Measurements from ENCODE around the gene CYP4A22.
"Not testable (repeated sequence)": the region's sequence is repeated elsewhere in the genome, so short reads cannot be mapped to it uniquely, and the experiment has no call there.

The CYP4A22 gene

DNA sequence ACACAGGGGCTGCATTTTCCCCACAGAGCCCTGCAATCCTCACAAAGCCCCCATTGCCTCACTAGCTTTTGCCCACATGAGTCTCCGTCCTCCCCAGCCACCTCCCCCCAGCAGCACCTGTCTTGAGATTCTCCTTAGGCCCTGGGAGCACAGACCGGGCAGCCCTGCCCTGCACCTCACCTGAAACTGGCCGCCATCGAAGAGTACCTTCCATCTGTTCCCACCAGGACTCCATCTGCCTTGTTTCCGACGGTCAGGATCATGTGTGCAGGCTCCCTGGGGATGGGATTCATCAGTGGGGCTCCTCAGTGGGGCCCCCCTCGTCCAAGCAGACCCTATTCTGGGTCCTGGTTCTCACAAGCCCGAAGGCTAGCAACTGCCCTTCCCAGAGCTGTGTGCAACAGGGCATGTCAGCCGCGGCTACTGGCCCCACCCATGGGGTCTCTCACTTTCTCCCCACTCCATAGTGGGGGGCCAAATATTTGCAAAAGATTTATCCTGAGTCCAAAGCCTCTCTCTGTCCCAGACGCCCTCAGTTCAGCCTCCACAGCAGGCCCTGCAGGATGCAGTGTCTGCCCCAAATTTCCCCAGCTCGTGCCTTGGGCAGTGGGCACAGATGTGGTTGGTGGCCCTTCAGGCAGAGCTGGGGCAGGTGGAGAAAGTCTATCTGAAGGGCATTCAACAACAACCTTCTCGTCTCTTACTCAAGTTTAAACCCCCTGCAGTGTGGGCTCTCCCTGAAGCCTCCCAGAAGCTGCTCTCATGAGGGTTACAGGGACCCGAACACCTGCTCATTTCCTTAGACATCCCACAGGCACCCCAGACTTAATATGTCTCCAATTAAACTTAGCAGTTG is 47.8 kb downstream of the CYP4A22 start:
- DNase-seq (ENCODE audit: low read depth): no peak

DNA sequence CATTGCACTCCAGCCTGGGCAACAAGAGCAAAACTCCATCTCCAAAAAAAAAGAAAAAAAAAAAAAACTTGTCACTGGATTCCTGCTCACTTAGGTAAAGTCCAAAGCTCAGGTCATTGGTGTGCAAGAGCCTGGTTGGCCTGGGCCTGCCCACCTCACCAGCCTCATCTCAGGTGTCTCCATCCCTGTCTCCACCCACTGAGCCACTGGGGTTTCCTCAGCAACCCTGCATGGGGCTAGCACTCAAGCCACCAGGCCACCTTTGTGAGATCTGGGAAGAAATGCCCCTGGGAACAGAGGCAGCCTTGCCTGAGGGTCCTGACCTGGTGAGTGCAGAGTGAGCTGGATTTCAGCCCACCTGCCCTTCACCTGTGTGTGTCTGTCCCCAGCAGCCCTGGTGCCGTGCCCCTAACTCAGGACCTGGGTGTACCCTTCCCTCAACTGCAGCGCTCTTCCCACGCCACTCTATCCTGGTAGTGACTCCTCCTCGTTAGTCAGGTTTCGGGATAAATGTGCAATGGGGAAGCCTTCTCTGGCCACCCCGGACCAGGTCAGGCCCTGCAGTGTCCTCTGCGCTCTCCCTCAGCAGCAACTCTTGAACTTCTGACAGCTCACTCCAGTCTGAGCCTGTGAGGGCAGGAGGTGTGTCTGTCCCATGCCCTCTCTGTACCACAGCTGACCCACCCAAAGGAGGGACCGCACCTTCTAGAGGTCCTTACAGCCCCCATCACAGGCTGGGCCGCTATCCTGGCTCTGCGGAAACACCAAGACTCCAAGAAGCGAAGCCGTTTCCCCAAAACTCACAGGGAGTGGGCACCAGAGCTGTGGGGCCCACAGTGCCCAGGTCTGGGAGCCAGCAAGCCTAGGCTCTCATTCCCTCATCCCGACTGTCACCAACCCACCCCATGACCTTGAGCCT is 49.3 kb downstream of the CYP4A22 start:
- no peak for DNase-seq (ENCODE audit: low read depth)

DNA sequence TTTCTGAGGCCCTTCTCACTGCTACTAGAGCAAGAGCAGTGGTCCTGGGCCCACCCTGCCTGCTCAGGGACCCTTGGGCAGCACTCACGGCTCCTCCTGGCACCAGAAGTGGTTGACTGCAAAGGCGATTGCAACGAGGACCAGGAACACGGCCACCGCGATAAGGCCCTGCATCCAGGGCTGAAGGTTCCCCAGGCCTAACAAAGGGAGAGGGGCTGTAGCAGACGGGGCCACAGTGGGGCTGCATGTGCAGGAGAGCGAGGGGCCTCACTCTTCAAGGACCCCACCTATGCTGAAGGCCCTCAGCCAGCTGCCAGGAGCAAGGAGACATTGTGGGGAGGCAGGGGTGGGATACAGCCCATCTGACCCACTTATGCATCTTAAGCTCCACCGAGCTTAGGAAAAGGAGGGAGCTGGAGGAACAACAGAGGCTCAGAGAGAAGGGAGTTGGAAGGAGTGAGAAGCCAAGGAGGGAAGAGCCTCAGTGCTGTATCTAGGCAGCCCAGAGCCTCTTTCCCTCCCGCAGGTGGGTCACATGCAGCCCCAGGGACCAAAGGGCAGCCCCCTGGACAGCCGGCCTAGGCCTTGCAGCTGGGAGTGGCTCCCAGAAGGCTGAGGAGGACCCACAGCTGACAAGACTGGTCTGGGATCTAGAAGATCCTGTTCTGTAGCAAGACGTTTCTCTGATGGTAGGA is 50.1 kb downstream of the CYP4A22 start:
- DNase-seq (ENCODE audit: low read depth): no peak

DNA sequence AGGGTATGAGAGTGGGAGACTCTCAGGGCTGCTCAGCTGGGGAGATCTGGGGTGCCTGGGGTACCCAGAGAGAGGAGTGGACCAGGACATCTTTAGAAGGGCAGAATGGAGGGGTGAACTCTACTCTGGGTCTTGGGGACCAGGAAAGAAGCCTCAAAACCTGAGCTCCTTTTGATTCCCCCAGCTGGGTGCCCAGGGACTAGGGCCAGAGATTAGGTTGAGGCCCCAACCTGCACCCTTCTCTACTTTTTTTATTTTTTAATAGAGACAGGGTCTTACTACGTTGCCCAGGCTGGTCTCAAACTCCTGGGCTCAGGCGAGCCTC is 50.6 kb downstream of the CYP4A22 start:
- no peak for DNase-seq (ENCODE audit: low read depth)

DNA sequence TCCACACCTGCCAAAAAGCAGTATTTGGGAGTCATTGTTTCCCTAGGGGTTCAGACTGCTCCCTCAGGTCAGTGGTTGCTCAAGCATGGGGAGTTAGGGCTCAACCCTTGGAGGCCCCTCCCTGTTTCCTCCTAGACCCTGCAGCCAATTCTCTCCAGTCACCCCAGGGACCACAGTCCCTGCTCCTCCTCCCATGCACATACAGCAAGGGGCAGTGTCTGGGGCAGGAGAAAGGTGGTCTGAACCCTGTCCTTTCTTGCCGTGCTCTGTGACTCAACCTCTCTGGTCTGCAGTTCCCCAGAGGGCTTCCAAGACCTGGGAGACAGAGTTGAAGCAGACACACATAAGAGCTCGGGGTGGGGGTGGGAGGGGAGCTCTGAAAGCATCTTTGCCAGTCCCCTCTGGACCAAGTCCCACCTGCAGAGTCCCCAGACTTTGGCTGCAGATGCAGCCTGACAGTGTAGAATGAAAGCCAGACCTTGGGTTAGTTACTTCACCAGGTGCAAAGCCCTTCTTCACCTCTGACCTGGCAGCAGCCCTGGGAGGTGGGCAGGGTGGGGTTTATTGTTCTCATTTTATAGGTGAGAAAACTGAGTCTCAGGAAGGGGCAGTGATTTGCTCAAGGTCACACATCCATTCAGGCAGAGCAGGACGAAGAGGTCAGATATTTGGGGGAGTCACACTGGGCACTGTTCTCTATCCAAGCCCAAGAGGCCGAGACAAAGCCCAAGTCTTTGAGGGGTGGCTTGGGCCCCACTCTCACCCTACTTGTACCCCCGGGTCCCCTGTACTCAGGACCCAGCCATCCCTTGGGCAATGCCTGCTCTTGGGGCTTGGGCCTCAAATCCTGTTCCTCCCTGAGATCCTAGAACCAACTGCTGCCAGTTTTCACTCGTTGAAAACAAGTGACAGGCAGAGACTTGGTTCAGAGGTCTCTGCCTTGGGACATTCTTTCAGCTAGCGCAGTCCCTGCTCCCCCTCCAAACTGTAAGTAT is 51.8 kb downstream of the CYP4A22 start:
- no peak for DNase-seq (ENCODE audit: low read depth)

DNA sequence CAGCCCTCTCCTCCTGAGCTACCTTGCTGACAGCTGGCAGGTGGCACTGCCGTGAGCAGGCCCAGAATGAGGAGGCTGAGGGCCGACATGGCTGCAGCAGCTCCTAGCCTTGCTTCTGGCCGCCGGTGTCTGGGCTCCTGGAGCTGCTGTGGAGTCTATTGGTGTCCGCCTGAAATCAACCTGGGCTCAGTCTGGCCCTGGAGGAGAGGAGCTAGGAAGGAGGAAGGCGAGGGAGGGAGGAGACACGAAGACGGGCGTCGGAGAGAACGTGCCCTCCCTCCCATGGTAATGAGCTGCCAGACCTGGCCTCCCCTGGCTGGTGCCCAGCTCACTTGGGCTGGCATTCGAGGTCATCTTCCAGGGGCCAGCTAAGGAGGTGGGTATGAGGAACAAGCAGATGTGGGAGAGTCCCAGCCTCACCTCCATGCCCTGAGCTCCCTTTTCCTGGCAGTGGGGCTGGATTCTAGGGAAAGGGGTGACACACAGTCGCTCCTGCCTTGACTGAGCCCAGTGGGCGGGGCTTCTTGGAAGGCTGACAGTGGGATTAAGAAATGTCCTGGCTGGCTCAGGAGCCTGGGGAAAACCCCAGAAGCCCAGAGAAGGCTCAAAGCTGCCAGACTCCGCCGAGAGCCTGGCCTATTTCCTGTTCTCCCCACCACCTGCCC is 52.7 kb downstream of the CYP4A22 start, which contains the start of gene PDZK1IP1:
Gene PDZK1IP1, minus strand, starts transcription at position 193 of the 665 bp plus-strand sequence. Its CDS starts 104 bp downstream, at position 89.
- peak; percentile 76 for DNase-seq (ENCODE audit: low read depth)

DNA sequence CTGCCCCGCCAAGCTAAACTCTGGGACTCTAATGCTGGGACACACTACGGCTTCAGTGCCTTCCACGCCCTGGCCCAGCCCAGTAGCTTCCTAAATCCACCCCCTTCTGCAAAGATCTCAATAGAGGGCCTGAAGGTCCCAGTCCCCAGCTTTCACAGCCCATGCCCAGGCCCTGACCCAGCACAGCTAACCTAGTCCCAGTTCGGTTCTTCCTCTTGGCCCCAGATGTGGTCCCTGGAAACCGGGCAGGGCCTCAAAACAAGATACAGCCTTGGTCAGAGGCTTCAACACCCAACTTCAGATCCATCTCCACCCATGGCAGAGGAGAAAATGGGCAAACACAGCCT is 53.2 kb downstream of the CYP4A22 start:
- no peak for DNase-seq (ENCODE audit: low read depth)

DNA sequence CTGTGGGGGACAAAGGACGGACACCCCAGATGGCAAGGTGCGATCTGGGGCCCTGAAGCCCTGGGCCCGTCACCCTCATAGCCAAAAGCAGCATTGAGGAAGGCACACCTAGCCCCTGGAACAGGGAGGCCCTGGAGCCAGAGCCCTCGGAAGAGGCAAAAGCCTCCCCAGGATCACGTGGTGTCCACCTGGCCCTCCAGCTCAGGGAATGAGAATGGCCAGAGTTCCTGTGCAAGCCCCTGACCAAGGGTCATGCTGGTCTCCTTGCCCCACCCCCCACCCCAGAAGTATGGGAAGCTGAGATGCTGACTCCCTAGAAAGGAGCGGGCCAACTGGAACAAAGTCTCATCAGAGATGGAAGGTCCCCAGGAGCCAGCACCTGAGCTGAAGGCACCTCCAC is 53.6 kb downstream of the CYP4A22 start:
- no peak for DNase-seq (ENCODE audit: low read depth)

DNA sequence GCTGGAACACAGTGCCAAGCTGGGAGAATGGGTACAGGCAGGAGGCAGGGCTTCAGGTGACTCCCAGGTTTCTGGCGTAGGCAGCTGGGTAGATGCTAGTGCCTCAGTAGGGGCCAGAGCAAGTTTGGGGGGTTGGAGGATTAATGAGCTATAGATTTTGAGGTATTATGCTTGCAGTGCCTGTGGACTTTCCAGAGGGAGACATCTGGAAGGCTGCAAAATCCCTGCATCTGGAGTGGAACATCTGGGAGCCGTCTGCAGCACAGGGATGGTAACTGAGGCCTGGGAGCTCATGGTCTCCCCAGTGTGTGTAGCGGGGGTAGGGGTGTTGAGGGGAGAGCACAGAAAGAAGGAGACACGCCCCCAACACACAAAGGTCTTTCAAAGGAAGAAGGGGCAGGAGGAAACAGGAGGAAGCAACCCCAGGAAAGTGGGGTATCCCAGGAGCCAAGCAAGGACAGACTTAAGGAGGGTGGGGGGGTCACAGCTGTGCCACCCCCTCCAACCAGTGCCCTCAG is 54.8 kb downstream of the CYP4A22 start:
- DNase-seq (ENCODE audit: low read depth): no peak

DNA sequence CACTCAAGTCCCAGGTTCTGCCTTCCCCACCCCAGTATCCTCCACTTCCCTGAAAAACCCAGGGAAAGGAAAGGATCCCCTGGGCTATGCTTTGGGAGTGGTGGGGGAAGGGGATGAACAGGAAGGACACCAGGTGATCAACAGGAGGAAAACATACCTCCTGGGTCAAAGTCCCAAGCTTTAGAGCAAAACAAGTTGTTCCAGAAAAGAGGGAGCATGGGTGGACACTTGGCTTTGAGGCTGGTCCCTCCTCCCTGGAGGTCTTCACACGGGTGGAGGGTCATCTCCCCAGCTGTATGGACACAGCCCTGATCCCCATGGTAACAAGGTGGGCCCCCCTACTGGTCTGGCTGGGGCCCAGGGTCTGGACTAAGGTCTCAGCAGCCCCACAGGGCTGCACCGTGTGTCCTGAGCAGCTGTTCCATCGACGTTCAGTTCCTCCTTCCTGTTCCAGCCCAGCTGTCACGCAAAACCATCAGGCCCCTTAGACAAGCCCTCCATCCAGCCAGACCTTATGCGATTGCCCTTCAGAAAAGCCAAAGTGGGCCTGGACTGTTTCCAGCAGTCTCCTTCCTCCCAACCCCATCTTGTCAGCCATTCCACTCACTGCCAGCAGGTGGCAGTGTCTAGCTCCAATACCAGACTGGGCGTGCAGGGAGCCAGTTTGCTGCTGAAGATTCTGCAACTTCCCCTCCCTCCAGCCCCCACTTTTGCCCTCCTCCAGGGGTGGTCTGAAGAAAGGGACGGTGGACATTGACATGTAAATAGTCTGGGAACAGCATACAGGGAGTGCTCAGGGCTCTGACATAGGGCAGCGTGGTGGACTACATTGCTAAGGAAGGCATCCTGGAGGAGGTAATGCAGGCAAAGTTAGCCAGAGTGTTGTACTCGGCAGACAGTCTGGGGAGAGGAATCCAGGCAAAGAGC is 55.5 kb downstream of the CYP4A22 start:
- peak; percentile 37 for DNase-seq (ENCODE audit: low read depth)

DNA sequence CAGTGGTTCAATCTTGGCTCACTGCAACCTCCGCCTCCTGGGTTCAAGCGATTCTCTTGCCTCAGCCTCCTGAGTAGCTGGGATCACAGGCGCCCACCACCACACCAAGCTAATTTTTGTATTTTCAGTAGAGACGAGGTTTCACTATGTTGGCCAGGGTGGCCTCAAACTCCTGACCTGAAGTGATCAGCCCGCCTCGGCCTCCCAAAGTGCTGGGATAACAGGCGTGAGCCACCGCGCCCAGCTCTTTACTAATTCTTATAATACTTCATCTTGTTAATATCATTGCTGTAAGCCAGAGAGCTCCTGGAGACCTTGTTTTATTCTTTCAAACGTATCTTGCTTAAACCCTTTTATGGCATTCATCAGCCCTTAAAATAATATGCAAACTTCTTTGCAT is 56.3 kb downstream of the CYP4A22 start:
- not testable (repeated sequence) for DNase-seq (ENCODE audit: low read depth)

DNA sequence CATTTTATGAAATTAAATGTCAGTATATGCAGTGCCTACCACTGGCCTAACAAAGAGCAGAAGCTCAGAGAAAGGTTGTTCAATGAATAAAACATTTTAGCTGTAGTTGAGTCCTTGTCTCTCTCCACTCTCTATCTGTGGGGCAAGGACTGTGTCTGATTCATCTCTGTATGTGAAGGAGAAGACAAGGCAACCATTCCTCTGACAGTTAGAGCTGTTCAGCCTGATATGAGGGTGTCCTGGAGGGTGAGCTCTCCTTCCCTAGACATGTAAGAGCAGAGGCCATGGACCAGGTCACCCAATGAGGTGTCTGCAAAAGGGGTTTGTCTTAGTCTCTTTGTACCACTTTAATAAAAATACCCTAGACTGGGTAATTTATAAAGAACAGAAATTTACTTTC is 57.1 kb downstream of the CYP4A22 start:
- DNase-seq (ENCODE audit: low read depth): no peak

DNA sequence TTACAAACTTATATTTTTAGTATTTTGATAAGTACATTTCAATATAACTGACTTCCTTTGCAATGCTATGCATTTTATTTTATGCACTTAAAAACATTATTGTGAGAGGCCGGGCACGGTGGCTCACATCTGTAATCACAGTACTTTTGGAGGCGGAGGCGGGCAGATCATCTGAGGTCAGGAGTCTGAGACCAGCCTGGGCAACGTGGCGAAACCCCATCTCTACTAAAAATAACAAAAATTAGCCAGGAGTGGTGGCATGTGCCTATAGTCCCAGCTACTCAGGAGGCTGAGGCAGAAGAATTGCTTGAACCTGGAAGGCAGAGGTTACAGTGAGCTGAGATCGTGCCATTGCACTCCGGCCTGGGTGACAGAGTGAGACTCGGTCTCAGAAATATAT is 58.7 kb downstream of the CYP4A22 start:
- DNase-seq (ENCODE audit: low read depth): not testable (repeated sequence)

DNA sequence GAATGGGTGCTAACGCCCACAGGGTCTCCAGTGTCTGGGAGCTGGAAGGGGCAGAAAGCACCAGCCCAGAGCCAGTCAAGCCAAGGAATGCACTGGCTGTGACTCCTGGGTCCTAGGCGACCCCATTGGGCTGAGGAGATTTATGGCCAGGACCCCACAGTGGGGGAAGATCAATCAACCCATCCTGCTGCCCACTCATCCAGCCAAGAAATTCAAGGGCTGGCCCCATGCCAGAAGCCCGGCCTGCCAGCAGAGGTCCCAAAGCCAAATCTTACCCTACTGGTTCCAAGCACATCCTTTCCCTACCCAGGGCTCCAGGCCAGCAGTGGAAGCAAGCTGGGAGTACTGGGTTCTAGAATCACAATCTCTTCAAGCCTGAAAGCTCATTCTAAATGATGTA is 59.4 kb downstream of the CYP4A22 start:
- DNase-seq (ENCODE audit: low read depth): no peak

DNA sequence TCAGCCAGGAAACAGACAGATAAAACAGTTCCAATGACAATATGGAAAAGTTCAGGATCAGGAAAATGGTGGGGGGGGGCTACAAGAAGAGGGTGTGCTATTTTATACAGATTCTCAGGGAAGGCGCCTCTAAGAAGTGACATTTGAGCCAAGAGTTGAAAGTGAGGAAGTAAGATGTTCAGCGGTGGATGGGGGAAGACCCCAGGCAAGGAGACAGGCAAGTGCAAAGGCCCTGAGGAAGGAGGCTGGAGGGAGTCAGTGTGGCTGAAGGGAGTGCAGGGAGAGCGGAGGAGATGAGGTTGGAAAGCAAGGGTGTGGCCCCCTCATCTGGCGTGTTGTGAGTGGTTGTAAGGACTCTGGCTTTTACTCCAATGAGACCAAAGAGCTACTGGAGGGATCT is 61.0 kb downstream of the CYP4A22 start:
- no peak for DNase-seq (ENCODE audit: low read depth)
